HG03460 (cell line): ENCODE results near the gene ANKLE2.
"Not testable (repeated sequence)": the region's sequence is repeated elsewhere in the genome, so short reads cannot be mapped to it uniquely, and the experiment has no call there.

Experiments used
- ATAC-seq: cut with Tn5 transposase; IDR thresholded peaks from one replicate; pipeline ENCODE4 v1.9.1; 2021; ENCODE audit not compliant: unreplicated experiment

Gene ANKLE2

DNA sequence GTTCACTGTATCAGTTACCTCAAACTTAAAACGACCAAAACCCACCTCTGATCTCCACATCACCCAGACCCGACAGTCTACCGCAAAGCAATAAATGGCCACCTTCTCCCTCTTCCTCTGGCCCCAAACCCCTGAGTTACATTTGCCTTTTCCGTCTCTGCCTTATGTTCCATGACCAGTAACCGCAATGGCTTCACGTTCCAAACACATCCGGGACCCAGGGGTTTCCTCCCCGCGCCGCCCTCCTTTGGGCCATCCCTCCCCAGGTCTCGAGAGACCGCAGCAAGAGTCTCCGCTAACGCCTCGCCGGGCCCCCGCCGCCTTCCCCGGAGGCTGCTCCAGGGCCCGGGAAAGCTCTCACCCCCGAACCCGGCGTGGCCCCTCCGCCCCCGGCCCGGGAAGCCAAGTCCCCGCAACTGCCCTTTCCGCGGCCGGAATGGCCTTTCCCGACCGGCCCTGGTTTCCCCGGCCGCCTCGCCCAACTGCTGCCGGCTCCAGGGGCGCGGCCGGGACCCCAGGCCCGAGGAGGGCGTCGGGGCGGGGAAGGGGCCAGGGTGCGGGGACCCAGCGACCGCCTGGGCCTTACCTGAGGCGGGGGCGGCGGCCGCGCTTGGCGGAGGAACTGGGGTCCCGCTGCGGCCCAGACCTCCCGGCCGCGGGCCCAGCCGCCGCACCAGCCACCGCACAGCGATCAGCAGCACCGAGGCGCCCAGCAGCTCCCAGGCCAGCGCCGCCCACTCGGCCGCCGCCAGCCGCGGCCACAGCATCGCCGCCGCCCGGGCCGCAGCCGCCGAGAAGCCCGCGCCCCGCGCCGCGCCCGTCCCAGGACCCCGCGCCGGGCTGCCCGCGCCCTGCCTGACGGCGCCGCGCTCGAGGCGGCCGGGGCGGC lies at the start of gene ANKLE2:
TSS of gene ANKLE2 (minus strand) at position 801 of the 889 bp plus-strand sequence. CDS start at position 767, 34 bp downstream.
- peak; percentile 14 for ATAC-seq

DNA sequence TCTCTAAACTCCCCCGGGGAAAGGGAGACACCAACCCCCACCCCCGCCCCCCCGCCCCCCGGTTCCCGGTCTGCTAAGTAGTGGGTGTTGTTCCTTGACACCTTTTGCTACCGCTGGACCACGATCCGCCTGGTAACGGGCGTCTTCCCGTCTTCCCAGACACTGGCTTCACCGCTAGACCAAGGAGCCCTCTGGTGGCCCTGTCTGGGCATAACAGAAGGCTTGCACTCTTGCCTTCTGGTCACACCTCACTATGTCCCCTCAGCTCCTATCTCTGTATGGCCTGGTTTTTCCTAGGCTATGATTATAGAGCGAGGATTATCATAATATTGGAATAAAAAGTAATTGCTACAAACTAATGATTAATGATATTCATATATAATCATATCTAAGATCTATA lies 47.8 kb upstream of the ANKLE2 start:
- not testable (repeated sequence) for ATAC-seq

DNA sequence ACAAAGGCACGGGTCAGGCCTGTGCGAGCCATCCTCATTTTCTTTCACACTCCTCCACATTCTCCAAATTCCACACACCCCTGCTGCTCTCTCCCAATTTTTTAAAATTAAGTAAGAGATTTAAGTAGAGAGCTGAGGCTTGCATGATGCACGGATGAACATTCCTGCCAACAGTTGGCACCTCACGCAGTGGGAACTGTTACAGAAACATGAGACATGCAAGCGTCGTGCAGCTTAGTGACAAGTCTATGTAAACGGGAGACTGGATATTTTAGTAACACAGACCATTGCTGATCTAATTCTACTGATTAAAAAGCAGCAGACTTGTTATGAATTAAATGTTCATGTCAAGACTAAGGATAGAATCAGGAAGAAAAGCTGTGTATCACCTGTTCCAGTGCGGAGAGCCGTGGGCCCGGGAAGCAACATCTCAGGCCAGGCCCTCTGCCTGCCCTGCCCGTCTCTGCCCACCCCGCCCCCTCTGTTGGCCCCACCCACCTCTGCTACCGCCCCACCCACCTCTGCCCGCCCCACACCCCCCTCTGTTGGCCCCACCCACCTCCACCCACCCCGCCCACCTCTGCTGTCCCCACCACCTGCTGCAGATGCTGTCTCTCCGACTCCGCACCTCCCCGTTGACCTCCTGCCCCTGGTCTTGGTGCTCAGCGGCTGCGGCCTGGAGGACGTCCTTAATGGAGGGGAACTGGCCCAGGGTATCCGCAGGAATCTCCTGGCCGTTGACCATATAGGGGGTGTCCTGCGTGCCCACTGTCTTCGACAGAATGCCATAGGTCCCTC lies 45.9 kb upstream of the ANKLE2 start:
- ATAC-seq = no peak

DNA sequence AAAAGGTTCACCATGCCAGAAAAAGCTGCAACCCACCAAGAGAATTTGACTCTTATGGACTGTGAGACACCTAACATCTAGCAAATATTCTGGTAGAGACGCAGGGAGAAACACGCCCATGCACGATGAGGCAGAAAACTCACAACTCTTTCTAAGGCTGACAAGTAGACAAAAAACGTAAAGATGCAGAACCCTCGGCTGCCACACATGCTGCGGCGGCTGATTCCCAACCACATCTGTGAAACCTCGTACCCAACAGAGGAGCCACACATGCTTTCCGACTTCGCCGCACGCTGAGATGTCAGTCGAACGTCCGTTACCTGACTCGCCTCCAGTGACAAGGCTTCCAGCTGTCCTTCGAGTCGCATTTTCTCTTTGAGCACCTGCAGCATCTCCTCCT lies 45.2 kb upstream of the ANKLE2 start:
- no peak for ATAC-seq

DNA sequence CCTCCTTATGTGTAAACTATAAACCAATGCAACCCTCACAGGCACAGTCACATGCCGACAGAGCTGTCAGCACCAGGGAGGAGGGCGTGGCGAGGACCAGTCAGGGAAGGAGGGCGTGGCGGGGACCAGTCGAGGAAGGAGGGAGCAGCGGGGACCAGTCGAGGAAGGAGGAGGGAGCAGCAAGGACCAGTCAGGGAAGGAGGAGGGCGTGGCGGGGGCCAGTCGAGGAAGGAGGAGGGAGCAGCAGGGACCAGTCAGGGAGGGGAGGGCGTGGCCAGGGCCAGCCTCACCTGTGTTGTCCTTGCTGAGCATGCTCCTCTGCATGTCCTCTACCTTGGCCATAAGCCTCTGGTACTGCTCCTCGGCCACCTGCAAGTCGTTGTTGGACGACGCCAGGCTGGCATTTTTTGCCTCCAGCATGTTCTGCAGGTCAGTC lies 42.8 kb upstream of the ANKLE2 start:
- ATAC-seq = no peak

DNA sequence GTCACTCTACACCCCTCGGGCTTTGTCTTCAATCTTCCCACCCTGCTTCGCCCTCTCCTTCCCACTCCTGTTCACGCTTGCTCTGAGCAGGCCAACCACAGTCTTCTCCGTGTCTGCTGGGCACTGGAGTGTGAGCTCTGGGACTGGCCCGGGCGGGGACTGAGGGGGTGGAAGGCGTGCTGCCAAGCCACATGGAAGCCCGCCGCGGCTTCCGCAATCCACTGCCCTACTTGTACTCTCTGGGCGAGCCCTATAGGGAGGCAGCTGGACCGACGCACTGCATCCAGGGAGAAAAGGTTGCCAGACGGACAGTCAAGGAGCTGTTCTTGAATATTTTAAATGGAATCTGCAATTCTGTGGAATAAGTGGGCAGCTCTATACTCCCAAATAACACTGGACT lies 42.3 kb upstream of the ANKLE2 start:
- no peak for ATAC-seq

DNA sequence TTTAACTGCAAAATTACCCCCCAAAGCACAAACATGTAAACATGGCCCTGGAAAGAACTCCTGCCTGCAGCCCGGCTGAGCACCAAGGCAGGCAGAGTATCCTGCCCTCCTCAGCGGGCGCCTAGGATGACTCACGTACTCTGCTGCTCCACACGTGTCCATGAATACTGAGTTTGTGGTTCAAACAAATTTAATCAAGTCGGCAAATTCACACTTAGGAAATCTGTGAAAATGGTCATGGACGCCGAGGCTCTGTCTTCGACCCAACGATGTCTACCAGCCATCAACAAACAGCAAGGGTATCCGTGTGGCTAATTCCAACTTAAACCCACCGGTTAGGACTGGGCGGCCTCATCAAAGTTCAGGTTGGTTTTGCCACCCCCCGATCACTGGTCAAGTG lies 41.5 kb upstream of the ANKLE2 start:
- no peak for ATAC-seq

DNA sequence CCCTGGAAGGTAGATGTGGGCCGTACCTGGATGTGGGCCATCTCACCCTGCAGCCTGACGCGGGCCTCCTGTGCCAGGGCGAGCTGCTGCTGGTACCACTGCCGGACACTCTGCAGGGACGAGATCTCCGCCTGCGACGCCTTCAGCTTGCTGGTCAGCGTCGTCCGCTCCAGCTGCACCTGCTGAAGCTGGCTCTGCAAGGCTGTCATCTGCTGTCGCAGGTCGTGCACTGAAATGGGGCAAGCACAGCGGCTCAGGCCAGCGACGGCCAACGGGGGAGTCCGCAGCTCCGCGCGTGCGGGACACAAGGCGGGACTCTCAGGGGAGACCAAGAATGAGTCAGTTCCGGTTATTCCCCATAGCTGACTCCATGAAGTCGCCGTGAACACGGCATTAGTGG lies 40.1 kb upstream of the ANKLE2 start:
- no peak for ATAC-seq

DNA sequence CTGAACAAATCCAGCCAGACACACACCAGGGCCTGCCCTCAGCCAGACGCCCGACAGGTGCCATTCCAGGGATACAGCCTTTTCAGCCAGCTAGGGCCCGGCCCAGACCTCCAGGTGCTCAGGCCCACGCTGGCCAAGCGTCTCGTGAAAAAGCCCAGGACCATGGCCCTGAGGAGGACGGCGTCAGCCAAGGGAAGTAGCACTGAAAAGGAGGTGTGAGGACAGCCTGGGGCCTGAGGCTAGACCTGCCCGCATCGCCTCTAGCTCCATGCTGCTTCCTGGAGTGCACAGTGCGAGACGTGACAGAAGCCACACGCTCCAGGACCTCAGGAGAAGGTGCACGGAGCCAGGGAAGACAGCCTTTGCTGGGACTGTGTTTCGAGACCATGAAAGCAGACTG lies 37.2 kb upstream of the ANKLE2 start:
- no peak for ATAC-seq

DNA sequence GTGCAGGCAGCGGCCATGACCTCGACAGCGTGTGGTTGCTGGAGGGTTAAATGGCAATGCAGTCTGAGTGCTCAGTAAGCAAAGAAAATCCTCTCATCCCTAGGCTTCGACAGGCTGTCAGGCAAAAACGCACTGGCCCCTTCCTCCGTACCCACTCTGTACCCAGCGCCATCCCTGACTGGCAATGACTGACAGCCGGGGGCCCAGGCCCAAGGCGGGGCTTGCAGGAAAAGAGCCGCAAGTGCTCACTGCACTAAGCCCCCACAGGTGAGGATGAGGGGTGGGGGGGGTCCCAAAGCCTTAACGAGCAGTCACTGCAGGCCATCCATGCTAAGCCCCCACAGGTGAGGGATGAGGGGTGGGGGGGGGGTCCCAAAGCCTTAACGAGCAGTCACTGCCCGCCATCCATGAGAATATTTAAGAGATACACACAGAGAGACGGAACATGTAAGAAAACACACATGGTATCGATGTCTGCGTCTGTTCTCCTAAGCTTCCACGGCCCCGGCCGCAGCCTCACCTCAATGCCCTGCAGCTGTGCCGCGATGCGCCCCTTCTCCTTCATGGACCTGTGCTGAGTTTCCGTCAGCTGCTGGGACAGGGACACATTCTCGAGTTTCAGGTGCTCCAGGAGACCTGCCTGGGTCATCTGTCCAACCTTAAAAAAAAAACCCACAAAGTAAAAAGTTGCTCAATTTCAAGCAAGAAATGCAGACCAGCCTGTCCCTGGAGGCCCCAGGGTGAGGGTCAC lies 36.4 kb upstream of the ANKLE2 start:
- no peak for ATAC-seq

DNA sequence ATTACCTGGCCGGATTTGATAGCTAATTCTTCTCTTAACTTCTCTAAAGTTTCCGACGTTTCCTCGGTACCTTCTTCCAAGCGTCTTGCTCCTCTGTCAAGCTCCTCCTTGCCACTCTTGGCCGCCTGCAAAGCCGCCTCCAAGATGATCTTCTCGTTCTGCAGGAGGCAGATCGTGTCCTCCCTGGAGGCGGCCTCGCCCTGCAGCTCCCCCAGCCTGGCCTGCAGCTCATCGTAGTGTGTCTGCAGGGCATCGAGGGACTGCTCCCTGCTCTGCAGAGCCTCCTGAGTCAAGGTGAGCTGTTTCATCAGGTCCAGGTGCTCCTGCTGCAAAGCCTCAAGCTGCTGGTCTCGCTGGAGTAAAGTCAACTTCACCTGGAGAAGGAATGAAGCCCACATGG lies 34.2 kb upstream of the ANKLE2 start:
- ATAC-seq = no peak

DNA sequence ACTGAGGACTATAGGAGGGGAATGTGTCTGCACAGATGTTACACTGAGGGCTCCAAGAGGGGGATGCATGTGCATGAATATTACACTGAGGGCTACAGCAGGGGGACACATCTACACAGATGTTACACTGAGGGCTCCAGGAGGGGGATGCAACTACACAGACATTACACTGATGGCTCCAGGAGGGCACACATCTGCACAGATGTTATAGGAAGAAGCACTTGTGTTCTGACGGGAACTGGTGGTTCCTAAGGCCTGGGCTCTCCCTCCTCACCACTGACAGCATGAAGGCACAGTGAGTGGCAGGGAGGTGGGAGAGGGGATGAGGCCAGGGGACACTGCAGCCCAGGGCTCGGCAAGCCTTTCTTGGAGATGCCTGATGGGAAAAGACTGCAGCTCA lies 30.3 kb upstream of the ANKLE2 start:
- not testable (repeated sequence) for ATAC-seq

DNA sequence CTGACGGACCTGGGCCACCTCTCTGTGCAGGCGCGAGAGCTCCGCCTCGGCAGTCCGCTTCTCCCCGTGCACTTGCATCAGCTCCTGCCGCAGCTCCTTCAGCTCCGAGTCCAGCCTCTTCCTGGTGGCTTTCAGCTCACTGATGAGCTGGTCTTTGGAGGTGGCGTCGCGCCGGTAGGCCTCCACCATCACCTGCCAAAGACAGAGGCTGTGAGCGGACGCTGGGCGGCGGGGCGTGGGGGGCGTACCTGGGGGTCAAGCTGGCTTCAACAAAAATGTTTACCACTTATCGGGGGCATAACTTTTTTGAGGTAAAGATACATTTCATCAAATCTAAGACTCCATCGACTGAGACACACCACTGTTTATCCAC lies 27.5 kb upstream of the ANKLE2 start:
- no peak for ATAC-seq

DNA sequence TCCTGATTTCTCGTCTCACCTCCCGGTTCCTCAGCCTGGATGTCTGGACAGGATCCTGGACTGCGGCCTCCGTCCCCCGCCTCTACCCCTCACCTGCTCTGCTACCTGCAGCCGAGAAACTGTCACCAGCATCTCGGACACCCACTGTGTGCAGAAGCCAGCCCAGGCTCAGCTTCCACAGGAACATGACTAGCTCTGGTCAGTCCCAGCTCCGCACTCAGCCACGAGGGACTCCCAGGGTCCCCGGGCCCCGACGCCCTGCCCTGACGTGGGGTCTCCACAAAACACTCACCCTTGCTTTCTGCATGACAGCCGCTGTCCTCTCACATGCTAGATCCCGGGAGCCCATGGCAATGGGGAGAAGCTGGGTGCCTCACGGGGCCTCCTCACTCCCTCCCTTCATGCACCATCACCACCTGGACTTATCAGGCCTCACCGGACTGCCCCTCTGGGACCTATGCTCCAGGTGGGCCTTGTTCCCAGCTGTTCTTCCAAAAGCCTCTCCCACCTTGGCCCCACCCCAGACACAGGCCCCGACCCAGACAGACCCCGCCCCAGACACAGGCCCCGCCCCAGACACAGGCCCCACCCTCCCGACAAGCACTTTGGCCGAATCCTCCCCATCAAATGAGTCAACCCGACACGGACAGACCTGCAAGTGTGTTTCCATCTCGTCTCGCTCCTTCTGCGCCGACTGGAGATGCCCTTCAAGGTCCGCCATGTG lies 26.9 kb upstream of the ANKLE2 start:
- ATAC-seq = no peak

DNA sequence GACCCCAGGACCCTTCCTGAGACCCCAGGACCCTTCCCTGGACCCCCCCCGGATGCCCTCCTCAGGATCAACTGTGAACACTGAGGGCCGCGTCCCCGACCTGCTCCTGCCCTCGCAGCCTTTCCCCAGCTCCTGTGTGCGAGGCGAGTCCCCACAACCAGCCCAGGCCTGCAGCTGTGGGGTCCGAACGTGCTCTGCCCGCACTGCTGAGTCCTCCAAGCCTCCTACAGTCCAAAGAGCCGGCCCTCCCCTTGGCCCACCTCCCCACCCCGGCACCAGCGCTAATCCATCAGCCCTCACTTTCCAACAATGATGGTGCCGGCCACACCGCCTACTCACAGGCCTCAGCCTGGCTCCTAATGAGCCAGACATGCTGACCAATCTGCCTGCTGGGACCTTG lies 26.2 kb upstream of the ANKLE2 start:
- no peak for ATAC-seq

DNA sequence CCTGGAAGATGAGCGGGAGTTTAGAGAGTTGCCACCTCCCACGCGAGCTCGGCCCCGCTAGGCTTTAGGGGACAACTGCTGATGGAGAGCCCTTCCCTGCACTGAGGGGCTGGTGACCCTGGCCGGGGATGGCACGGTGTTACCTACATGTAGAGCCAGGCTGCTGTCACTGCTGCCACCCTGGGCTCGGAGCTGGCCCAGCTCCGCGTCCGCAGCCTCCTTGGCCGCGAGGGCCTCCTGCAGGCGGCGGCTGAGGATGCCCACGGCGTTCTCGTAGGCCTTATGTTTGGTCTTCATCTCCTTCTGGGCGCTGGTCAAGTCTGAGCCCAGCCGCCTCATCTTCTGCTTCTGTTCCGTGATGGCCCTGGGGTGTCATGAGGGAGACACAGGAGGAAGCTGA lies 24.6 kb upstream of the ANKLE2 start:
- no peak for ATAC-seq

DNA sequence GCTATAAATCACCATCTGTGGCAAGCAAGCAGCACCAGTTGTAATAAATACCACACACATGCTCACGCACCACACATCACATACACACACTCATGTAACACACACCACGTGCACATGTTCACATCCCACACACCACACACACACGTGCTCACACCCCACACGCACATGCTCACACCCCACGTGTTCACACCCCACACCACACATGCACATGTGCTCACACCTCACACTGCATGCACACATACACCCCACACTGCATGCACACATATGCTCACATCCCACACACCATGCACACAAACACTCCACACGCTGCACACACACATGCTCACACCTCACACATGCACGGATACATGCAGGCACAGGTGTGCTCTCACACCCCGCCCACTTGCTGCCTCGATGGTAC lies 22.9 kb upstream of the ANKLE2 start:
- ATAC-seq = no peak

DNA sequence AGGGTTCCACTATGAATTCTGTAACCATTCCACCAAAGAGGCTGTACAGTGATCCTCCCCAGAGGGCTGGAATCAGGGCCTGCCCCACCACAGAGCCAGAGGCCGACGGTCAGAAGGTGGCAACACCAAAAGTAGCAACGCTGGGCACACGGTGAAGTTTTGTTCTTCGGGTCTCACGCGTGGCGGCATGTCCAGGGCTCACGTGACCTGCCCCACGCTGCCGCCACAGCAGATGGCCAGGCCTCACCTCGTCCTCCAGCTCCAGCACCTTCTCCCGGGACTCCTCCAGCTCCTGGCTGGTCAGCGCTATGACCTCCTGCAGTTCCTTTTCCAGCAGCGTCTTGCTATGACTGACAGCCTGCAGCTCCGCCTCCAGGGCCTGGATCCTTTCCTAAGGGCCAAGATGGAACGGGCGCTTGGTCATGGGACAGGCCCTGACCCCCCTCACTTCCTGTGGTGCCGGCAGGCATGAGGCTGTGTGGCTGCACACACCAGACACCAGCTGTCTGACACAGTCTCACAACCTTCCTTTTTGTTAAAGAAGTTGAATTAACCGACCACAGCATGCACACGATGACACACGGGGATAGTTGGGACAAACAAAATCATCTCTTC lies 22.4 kb upstream of the ANKLE2 start:
- ATAC-seq = no peak

DNA sequence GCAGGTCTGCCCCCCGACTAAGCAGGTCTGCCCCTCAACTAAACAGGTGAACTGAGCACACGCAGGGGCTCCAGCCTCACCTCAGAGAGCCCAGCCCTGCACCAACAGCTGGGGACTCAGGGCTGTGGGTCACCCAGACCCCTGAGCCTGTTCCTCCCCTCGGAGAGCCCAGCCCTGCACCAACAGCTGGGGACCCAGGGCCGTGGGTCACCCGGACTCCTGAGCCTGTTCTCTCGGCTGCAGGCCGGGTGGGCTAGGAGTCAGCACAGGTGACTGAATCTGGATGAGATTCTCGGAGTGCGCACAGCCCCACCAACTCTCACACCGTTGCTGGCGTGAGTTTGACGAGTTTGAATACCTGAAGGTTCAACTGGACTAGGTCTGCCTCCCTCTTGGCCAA lies 20.3 kb upstream of the ANKLE2 start:
- ATAC-seq = no peak

DNA sequence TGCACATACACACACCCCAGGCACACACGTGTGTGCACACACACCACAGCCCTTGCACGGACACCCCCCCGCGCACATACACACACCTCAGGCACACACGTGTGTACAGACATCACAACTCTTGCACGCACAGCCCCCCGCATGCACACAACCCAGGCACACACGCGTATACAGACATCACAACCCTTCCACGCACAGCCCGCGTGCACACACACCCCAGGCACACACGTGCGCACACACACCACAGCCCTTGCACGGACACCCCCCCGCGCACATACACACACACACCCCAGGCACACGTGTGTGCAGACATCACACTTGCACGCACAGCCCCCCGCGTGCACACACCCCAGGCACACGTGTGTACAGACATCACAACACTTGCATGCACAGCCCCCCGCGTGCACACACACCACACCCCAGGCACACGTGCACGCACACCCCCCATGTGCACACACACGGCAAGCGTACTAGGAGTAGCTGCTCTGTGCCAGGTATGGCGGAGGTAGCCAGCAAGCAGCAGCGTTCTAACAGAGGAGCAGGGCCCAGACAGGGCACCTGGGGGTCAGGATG lies 18.2 kb upstream of the ANKLE2 start:
- no peak for ATAC-seq
